Activated CD4-positive, CD25-positive, alpha-beta regulatory T cell treated with anti-CD3 and anti-CD28 coated beads, Interleukin-2, amount 50 U/mL, for 72 hours (primary cell): ENCODE data around the gene KIAA1217.
"Not testable (repeated sequence)": the region's sequence is repeated elsewhere in the genome, so short reads cannot be mapped to it uniquely, and the experiment has no call there.

Experiments
- DNase-seq: peaks from one replicate; pipeline ENCODE4 v3.0.0; 2021

KIAA1217 gene

GRCh38 chr10:24299578-24300260 lies 90.8 kb downstream of the KIAA1217 start:
- no peak for DNase-seq

DNA sequence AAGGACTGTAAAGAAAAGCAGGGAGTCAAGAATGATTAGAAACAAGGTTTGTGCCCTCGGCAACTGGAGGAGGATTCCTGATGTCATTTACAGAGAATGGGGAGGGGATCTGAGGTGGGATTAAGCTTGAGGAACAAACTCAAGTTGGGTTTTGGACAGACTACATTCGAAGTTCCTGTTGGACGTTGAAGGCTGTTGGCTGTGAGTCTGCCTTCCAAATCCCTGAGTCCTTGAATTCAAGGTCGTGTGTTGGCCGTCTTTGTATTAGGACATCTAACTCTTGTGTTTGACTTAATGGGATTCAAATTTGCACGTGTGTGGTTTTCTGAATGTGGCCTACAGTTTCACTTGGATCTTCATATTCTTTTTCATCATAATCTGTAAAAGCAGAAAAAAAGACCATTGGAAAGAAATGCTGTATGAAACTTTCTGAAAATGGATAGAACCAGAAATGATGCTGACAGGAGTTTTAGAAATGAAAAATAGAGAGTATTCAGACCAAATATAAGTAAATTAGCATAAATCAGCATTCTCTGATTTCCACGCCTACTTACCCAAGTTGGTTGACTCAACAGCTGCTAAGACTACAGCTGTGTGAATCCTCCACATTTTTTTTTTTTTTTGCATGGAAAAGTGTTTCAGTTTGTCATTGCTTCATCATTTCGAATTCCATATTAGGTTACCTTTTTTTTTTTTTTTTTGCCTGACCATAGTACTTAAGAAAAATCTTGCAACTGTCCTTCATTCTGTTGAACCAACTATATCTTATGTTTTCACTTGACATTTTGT lies 94.8 kb downstream of the KIAA1217 start:
- DNase-seq: no peak

- DNase-seq: no peak
Observed at GRCh38 chr10:24305551-24306506, 96.9 kb downstream of the KIAA1217 start.

GRCh38 chr10:24306507-24306875 lies 97.6 kb downstream of the KIAA1217 start:
- no peak for DNase-seq

- DNase-seq: no peak
Observed at GRCh38 chr10:24307116-24307515, 98.2 kb downstream of the KIAA1217 start.

- DNase-seq: no peak
Observed at GRCh38 chr10:24307696-24308485, 99.0 kb downstream of the KIAA1217 start.

- no peak for DNase-seq
Observed at GRCh38 chr10:24310104-24310503, 101.2 kb downstream of the KIAA1217 start.

GRCh38 chr10:24311888-24312287 lies 103.0 kb downstream of the KIAA1217 start:
- no peak for DNase-seq

GRCh38 chr10:24313283-24313682 lies 104.3 kb downstream of the KIAA1217 start:
- DNase-seq: no peak

DNA sequence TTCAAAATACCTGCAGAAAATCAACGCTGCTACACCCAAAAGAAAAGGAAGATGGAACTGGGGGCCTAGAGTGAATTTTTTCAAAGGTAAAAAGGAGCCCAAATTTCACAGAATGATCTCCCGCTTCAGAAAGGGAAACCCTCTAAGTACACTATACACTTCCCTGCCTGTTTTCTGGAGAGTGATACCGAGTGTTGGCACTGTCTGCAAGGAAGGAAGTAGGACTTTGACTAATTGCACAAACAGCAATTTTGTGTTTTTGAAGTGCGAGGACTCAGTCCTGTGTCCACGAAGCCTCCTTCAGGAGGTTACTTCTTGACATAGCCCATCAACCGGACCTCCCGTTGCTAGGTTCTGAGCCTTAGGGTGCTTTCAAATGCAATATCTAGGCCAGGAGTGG lies 106.3 kb downstream of the KIAA1217 start:
- DNase-seq: no peak

- DNase-seq: no peak
Observed at GRCh38 chr10:24318517-24318916, 109.6 kb downstream of the KIAA1217 start.

- no peak for DNase-seq
Observed at GRCh38 chr10:24320373-24320772, 111.4 kb downstream of the KIAA1217 start.

DNA sequence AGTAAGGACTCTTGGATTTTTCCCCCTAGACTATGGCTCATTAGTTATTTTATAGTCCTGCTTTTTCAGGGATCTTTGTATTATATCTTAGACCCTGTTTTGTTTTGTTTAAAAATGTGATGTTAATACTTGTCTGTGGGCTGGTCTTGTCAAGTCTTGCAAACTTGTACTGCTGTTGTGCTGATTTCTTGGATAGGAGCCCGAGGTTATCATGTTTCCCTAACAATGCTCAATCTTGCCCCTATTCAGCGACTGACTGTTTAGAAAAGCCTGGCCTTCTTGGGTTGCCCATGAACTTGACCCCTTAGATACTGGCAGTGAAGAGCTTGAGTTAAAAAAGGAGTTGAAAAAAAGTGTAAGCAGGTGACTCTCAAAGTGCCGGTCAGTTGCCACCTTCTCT lies 115.7 kb downstream of the KIAA1217 start:
- no peak for DNase-seq

DNA sequence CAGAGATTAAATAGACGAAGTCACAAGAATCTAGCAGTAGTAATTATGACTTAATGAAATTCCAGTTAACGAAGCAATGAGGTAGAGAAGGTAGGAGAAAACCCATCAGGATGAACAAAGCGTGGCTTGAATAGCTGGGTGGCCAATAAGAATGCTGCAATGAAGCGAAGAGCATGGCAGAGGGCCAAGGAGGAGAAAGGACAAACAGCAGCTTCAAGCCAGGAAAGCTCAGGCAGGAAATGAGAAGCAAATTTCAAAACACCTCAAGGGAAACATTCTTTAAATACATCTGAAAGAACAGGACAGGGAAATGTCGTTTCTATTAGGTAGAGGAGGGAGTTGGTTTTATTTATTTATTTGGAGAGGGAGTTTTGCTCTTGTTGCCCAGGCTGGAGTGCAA lies 122.5 kb downstream of the KIAA1217 start:
- DNase-seq: no peak

GRCh38 chr10:24333736-24334135 lies 124.8 kb downstream of the KIAA1217 start:
- DNase-seq: no peak

DNA sequence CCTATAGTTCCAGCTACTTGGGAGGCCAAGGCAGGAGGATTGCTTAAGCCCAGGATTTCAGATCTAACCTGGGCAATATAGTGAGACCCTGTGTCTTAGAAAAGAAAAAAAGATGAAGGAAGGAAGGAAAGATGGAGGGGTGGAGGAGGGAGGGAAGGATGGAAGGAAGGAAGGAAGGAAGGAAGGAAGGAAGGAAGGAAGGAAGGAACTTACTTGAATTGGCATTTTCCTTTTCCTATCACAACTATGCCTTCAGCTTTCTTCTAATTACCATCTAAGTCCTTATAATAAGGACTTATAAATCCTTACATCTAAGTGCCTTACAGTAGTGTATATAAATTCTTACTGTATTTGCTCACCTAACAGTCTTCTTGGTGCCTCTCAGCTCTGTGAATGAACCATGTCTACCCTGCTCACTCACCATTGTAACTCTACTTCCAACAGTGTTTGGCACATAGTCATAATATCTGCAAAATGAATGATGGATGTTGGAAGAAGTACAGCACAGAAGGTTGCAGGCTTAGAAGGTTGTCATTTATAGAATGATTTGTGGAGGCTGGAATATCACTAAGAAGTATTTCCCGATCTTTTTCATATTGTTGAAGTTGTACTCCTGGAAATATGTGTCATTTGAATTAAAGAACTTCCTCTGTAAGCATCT lies 125.5 kb downstream of the KIAA1217 start:
- no peak for DNase-seq

GRCh38 chr10:24337723-24338122 lies 128.8 kb downstream of the KIAA1217 start:
- not testable (repeated sequence) for DNase-seq

DNA sequence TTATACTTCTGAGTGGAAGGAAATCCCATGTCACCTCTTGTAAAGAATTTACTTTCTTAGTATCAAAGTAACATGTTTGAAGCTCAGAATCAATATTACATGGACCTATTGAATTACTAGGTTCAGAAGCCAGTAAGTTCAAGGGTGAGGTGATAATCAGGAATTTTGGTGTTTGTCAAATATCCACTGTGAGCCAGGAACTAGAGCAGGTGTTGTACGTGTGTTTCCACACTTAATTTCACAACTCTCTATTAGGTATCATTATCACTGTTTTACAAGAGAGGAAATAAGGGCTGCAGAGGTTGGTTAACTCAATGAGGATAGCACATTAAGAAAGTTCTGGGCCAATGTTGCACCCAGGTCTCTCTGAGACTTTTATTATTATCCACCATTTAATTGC lies 130.4 kb downstream of the KIAA1217 start:
- DNase-seq: no peak

DNA sequence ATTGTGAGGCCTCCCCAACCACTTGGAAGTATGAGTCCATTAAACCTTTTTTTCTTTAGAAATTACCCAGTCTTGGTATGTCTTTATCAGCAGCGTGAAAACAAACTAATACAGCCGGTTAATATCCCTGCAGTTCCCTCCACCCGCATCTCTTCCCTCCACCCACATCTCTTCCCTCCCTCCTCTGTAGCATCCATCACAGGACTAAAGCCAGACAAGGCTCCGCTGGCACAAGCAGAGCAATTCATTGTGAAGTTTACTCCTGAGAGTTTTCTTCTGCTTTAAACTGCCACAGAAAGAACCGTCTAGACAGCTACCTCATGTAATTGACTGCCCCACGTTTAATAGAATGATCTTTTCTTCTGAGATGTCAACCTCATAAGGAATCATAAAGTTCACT lies 131.5 kb downstream of the KIAA1217 start:
- no peak for DNase-seq

- DNase-seq: no peak
Observed at GRCh38 chr10:24340883-24341282, 131.9 kb downstream of the KIAA1217 start.

- DNase-seq: no peak
Observed at GRCh38 chr10:24341371-24341770, 132.4 kb downstream of the KIAA1217 start.

DNA sequence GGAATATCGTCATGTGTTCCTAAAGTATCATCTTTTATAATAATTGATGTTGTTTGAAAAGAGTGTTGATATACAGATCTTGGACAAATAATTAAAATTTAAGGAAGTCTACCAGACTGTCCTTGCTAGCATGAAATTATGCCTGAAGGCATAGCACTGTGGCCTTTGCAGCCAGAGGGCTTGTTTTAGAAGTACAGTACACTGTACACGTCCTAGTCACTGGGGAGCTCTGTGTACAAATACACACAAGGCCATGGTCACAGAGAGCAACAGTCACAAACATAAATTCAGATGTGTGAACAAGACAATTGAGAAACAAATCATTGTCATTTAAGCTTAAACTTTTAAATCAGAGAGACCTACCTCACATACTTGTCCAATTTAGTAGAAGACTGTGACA lies 133.0 kb downstream of the KIAA1217 start:
- no peak for DNase-seq
